DND-41 (cell line): Measurements from ENCODE around the gene NAA16.

ENCODE experiments used
- ATAC-seq: fragments of 200-7000 bp; cut with Tn5 transposase; 3 replicates; pipeline ENCODE4 v1.9.1; 2021; ENCODE audit warnings: low read depth; ENCODE audit not compliant: insufficient read depth
- DNase-seq: peaks from one replicate; pipeline ENCODE4 v3.0.0-alpha.2; 2020
- H2AFZ ChIP-seq: 2 replicates; pipeline ENCODE4 v1.6.0; 2012; ENCODE audit warnings: low read depth, low read length
- H3K27ac ChIP-seq: 2 replicates; pipeline ENCODE4 v1.5.1; 2012; ENCODE audit warnings: low read length, inconsistent platforms
- H3K27me3 ChIP-seq: fragments of 200-600 bp; sonication (generic); 2 replicates; pipeline ENCODE4 v1.6.0; 2012; ENCODE audit warnings: low read length, mild to moderate bottlenecking, inconsistent platforms; ENCODE audit not compliant: insufficient read depth, poor library complexity
- H3K36me3 ChIP-seq: 2 replicates; pipeline ENCODE4 v1.5.1; 2012; ENCODE audit warnings: low read length, inconsistent platforms; ENCODE audit not compliant: insufficient read depth
- H3K4me1 ChIP-seq: 2 replicates; pipeline ENCODE4 v1.5.1; 2012; ENCODE audit warnings: mild to moderate bottlenecking, low read length; ENCODE audit not compliant: insufficient read depth
- H3K4me2 ChIP-seq: 2 replicates; pipeline ENCODE4 v1.6.0; 2012; ENCODE audit warnings: mild to moderate bottlenecking, moderate library complexity, low read length, inconsistent platforms; ENCODE audit not compliant: insufficient read depth
- H3K4me3 ChIP-seq, 2 experiments: fragments of 200-600 bp in 1 of 2; shearing (Covaris generic) in 1 of 2; 2 replicates each; pipeline ENCODE4 v1.5.1; 2012 to 2016; ENCODE audit warnings: inconsistent platforms in 2 of 2, low read length in 2 of 2, mild to moderate bottlenecking in 2 of 2, low read depth in 1 of 2, moderate library complexity in 1 of 2
- H3K79me2 ChIP-seq: 2 replicates; pipeline ENCODE4 v1.6.0; 2012; ENCODE audit warnings: low read length, inconsistent platforms; ENCODE audit not compliant: insufficient read depth
- H3K9ac ChIP-seq: 2 replicates; pipeline ENCODE4 v1.6.0; 2012; ENCODE audit warnings: low read depth, mild to moderate bottlenecking, inconsistent platforms, low read length, moderate library complexity
- H3K9me3 ChIP-seq: 2 replicates; pipeline ENCODE4 v1.5.1; 2012; ENCODE audit warnings: low read length, moderate library complexity, mild to moderate bottlenecking, inconsistent platforms; ENCODE audit not compliant: insufficient read depth, severe bottlenecking
- H4K20me1 ChIP-seq: 2 replicates; pipeline ENCODE4 v1.6.0; 2012; ENCODE audit warnings: low read length; ENCODE audit not compliant: insufficient read depth
- EZH2 ChIP-seq: IDR thresholded peaks from 3 replicates; pipeline ENCODE4 v1.6.1; 2012; ENCODE audit warnings: borderline replicate concordance, low read depth, mild to moderate bottlenecking, moderate library complexity, low read length, inconsistent platforms; ENCODE audit not compliant: severe bottlenecking
- TF ChIP-seq, protein P1 (sequence below): IDR thresholded peaks from 2 replicates; pipeline ENCODE4 v1.5.1; 2012; ENCODE audit warnings: borderline replicate concordance, low read length, moderate library complexity, mild to moderate bottlenecking; ENCODE audit not compliant: poor library complexity, severe bottlenecking; ENCODE audit errors: extremely low read depth

Gene NAA16

DNA sequence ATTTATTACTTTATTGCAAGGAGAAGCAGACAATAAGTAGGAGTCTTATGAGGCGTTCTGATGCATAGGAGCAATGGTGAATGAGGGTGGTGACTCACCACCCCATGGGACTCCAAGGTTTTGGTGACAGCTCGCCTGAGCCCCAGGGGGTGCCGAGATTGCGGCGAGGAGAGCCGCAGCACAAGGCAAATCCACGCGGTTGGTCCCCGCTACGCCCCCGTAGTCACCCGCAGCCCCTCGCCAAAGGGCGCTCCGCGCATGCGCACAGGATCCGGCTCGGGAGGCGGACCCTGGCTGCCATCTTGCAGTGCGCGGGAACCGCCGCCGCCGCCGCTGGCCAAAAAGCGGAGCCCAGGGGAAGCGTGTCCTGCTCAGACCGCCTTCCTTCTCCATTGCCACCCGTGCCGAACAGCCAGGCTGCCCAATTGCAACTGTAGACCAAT, at the start of gene NAA16:
Gene NAA16, plus strand, starts transcription at position 305 of the 443 bp plus-strand sequence. CDS start 262 bp downstream, outside the sequence.
- DNase-seq (peak; percentile 95), ATAC-seq (peak; percentile 84)
- no peaks in the 10 kb centered on the region; the same call in 1 of the 2 replicates for H3K36me3 ChIP-seq
- H3K4me3 ChIP-seq: peak within 1 kb of the TSS; percentile 78 to 89
- peaks cover 49% of the 10 kb centered on the region for H3K79me2 ChIP-seq
- peaks cover 43% of the 10 kb centered on the region for H3K4me1 ChIP-seq
- peak within 1 kb of the TSS; percentile 80 for H2AFZ ChIP-seq
- peak within 1 kb of the TSS; percentile 74 for H3K27ac ChIP-seq
- H3K9me3 ChIP-seq: no peaks in the 10 kb centered on the region
- peak within 1 kb of the TSS; percentile 91 for H3K9ac ChIP-seq
- H3K4me2 ChIP-seq: peak within 1 kb of the TSS; percentile 97
- TF ChIP-seq, protein P1, sequence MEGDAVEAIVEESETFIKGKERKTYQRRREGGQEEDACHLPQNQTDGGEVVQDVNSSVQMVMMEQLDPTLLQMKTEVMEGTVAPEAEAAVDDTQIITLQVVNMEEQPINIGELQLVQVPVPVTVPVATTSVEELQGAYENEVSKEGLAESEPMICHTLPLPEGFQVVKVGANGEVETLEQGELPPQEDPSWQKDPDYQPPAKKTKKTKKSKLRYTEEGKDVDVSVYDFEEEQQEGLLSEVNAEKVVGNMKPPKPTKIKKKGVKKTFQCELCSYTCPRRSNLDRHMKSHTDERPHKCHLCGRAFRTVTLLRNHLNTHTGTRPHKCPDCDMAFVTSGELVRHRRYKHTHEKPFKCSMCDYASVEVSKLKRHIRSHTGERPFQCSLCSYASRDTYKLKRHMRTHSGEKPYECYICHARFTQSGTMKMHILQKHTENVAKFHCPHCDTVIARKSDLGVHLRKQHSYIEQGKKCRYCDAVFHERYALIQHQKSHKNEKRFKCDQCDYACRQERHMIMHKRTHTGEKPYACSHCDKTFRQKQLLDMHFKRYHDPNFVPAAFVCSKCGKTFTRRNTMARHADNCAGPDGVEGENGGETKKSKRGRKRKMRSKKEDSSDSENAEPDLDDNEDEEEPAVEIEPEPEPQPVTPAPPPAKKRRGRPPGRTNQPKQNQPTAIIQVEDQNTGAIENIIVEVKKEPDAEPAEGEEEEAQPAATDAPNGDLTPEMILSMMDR: no peak
- no peak for TF ChIP-seq EZH2
- no peaks in the 10 kb centered on the region for H3K27me3 ChIP-seq
- peaks cover 34% of the 10 kb centered on the region for H4K20me1 ChIP-seq

- Histone ChIP-seq H3K9ac (peak within 1 kb of the TSS; percentile 57), H2AFZ (peak within 1 kb of the TSS; percentile 90), H3K4me2 (peak within 1 kb of the TSS; percentile 71), H3K36me3 (peaks cover 18% of the 10 kb centered on the region), H4K20me1 (no peaks in the 10 kb centered on the region), H3K27ac (peak within 1 kb of the TSS; percentile 94), H3K9me3 (peaks cover 26% of the 10 kb centered on the region), H3K4me3 (peak within 1 kb of the TSS; percentile 58 to 79), H3K79me2 (peaks cover 9% of the 10 kb centered on the region), H3K4me1 (peaks cover 24% of the 10 kb centered on the region), H3K27me3 (no peaks in the 10 kb centered on the region)
- TF ChIP-seq EZH2: no peak
- TF ChIP-seq, protein P1: no peak
- ATAC-seq (peak; percentile 95), DNase-seq (peak; percentile 86)
Observed at GRCh38 chr13:41263261-41263971, 47.7 kb upstream of the NAA16 start, which contains the start of gene MTRF1. Gene MTRF1 (minus strand): TSS chr13:41263576. CDS start chr13:41260907, 2,669 bp downstream.

DNA sequence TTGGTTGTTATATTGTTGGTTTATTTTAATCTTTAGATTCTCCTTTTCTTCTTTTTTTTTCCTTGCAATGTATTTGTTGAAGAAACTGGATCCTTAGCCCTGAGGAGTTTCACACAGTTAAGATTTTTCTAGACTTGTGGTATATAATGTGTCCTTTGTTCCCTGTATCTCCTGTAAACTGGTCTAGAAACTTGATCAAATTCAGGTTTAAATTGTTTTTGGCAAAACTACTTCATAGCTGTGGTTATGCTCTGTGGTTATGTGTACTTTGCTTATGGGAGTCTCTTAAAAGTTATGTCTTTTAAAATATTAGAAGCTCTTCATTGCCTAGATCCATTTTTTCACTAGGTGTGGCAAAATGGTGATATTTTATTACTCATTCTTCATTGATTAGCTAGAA, 44.0 kb upstream of the NAA16 start:
- H3K4me2 ChIP-seq: no peak overlapping the region
- no peak overlapping the region for H3K9ac ChIP-seq
- peaks cover 9% of the 10 kb centered on the region for H3K79me2 ChIP-seq
- no peaks in the 10 kb centered on the region for H4K20me1 ChIP-seq
- H3K27ac ChIP-seq: no peak overlapping the region
- H3K4me3 ChIP-seq: no peak overlapping the region
- H3K4me1 ChIP-seq: peaks cover 25% of the 10 kb centered on the region
- peaks cover 47% of the 10 kb centered on the region for H3K9me3 ChIP-seq
- TF ChIP-seq EZH2: no peak
- TF ChIP-seq, protein P1: no peak
- H3K27me3 ChIP-seq: no peaks in the 10 kb centered on the region
- DNase-seq (no peak), ATAC-seq (no peak)
- no peaks in the 10 kb centered on the region for H3K36me3 ChIP-seq
- no peak overlapping the region for H2AFZ ChIP-seq
